HepG2 (cell line): Measurements from ENCODE around the gene PFN1. TPM values are rescaled to one million over a fixed set of nuclear protein-coding genes. Genes with fewer than 3 reads are reported as not detected.

Source experiments
- AHDC1 ChIP-seq: sonication (generic); formaldehyde crosslinking; IDR thresholded peaks from 2 replicates; pipeline ENCODE4 v1.5.1; 2020; ENCODE audit warnings: mild to moderate bottlenecking, missing genetic modification reagents, borderline replicate concordance
- CTCF ChIP-seq: sonication (generic); formaldehyde crosslinking; IDR thresholded peaks from 2 replicates; pipeline ENCODE4 v1.5.0; 2020; ENCODE audit warnings: mild to moderate bottlenecking, missing genetic modification reagents, moderate library complexity
- EED ChIP-seq: sonication (generic); formaldehyde crosslinking; IDR thresholded peaks from 2 replicates; pipeline ENCODE4 v1.5.0; 2020; ENCODE audit warnings: mild to moderate bottlenecking, missing genetic modification reagents
- FOXA3 ChIP-seq: IDR thresholded peaks from 2 replicates; pipeline ENCODE4 v1.6.1; 2016; ENCODE audit warnings: missing genetic modification reagents, missing compliant biosample characterization
- FOXJ3 ChIP-seq: sonication (generic); formaldehyde crosslinking; IDR thresholded peaks from 2 replicates; pipeline ENCODE4 v1.4.0; 2020; ENCODE audit warnings: missing genetic modification reagents, mild to moderate bottlenecking, borderline replicate concordance
- KMT2B ChIP-seq: IDR thresholded peaks from 2 replicates; pipeline ENCODE4 v1.6.1; 2016; ENCODE audit warnings: missing genetic modification reagents, missing compliant biosample characterization
- NAIF1 ChIP-seq: sonication (generic); formaldehyde crosslinking; IDR thresholded peaks from 2 replicates; pipeline ENCODE4 v1.5.0; 2020; ENCODE audit warnings: mild to moderate bottlenecking, missing genetic modification reagents, borderline replicate concordance
- NCOR1 ChIP-seq: fragments of 200-600 bp; sonication (generic); IDR thresholded peaks from 2 replicates; pipeline ENCODE4 v1.7.0; 2017; ENCODE audit warnings: antibody characterized with exemption, low read length, borderline replicate concordance
- PHF8 ChIP-seq: sonication (generic); formaldehyde crosslinking; IDR thresholded peaks from 2 replicates; pipeline ENCODE4 v1.5.0; 2020; ENCODE audit warnings: missing genetic modification reagents
- RARA ChIP-seq: IDR thresholded peaks from 2 replicates; pipeline ENCODE4 v1.6.1; 2016; ENCODE audit warnings: missing genetic modification reagents, missing compliant biosample characterization
- REPIN1 ChIP-seq: sonication (generic); formaldehyde crosslinking; IDR thresholded peaks from 2 replicates; pipeline ENCODE4 v1.8.0; 2022; ENCODE audit warnings: missing genetic modification reagents, low read depth, mild to moderate bottlenecking, borderline replicate concordance
- RFXANK ChIP-seq: IDR thresholded peaks from 2 replicates; pipeline ENCODE4 v1.6.1; 2016
- ZBTB49 ChIP-seq: sonication (generic); formaldehyde crosslinking; IDR thresholded peaks from 2 replicates; pipeline ENCODE4 v1.4.0; 2020; ENCODE audit warnings: missing genetic modification reagents, borderline replicate concordance
- ZBTB7A ChIP-seq: sonication (generic); formaldehyde crosslinking; IDR thresholded peaks from 2 replicates; pipeline ENCODE4 v1.8.0; 2022; ENCODE audit warnings: mild to moderate bottlenecking, missing genetic modification reagents
- ZBTB7B ChIP-seq: sonication (generic); formaldehyde crosslinking; IDR thresholded peaks from 2 replicates; pipeline ENCODE4 v1.4.0; 2020; ENCODE audit warnings: missing genetic modification reagents
- ZNF136 ChIP-seq: sonication (generic); formaldehyde crosslinking; IDR thresholded peaks from 2 replicates; pipeline ENCODE4 v1.8.1; 2022; ENCODE audit warnings: low read depth, mild to moderate bottlenecking, moderate library complexity, missing genetic modification reagents
- ZNF501 ChIP-seq: sonication (generic); formaldehyde crosslinking; IDR thresholded peaks from 2 replicates; pipeline ENCODE4 v1.5.1; 2020; ENCODE audit warnings: mild to moderate bottlenecking, moderate library complexity, missing genetic modification reagents
- ZNF639 ChIP-seq: conservative IDR thresholded peaks from 2 replicates; pipeline ENCODE4 v1.6.1; 2018; ENCODE audit warnings: missing genetic modification reagents
- ZNF782 ChIP-seq: sonication (generic); formaldehyde crosslinking; IDR thresholded peaks from 2 replicates; pipeline ENCODE4 v1.4.0; 2020; ENCODE audit warnings: missing genetic modification reagents, mild to moderate bottlenecking, borderline replicate concordance
- polyA plus RNA-seq, 8 experiments: library from polyadenylated mRNA; depleted of rRNA in 3 of 8; stranded (reverse) in 7 of 8; unstranded in 1 of 8; fragments of >200 nt; fragmentation: Illumina TruSeq in 4 of 8; extraction: Trizol in 4 of 8; gene quantifications; 2 replicates each; pipeline versions ENCODE4 v1.2.1 to v1.2.3, GENCODE V29; 2011 to 2016; ENCODE audit warnings: low read depth in 4 of 8, missing spikeins in 1 of 8, mixed read lengths in 1 of 8; ENCODE audit not compliant: insufficient read depth in 1 of 8
- total RNA-seq, 5 experiments: library from RNA; depleted of rRNA; stranded (reverse); fragments of >200 nt; fragmentation: Illumina TruSeq; extraction: Trizol; gene quantifications; 2 replicates each; pipeline ENCODE4 v1.2.3, GENCODE V29; 2016; ENCODE audit warnings: low read depth in 1 of 5

The PFN1 gene
- total and polyA plus RNA-seq, 2 of the 13 experiments (the other 11 are each of a cell fraction or from before 2014, with no cell fraction given) = 494 to 613 TPM

- peak; percentile 16; the same call in 1 of the 2 replicates for TF ChIP-seq CTCF (CRISPR knock-in tag)
- peak; percentile 62; the same call in 1 of the 2 replicates for TF ChIP-seq ZBTB7B (CRISPR knock-in tag)
- 0 out of 2 replicates have a peak, but pooled peaks have one; percentile 54 for TF ChIP-seq ZNF136 (CRISPR knock-in tag)
- peak; percentile 49; the same call in 1 of the 2 replicates for TF ChIP-seq ZBTB7A (CRISPR knock-in tag)
- TF ChIP-seq ZNF782 (CRISPR knock-in tag) = no peak
- TF ChIP-seq ZBTB49 (CRISPR knock-in tag) = peak; percentile 30; the same call in 1 of the 2 replicates
- TF ChIP-seq KMT2B (CRISPR knock-in tag) = peak; percentile 39; the same call in 1 of the 2 replicates
- TF ChIP-seq FOXJ3 (CRISPR knock-in tag) = no peak
- TF ChIP-seq PHF8 (CRISPR knock-in tag) = peak; percentile 41; the same call in 1 of the 2 replicates
- no peak for TF ChIP-seq NCOR1
- peak; percentile 40; the same call in 1 of the 2 replicates for TF ChIP-seq NAIF1 (CRISPR knock-in tag)
- TF ChIP-seq FOXA3 (CRISPR knock-in tag) = peak; percentile 37; the same call in 1 of the 2 replicates
- TF ChIP-seq AHDC1 (CRISPR knock-in tag) = peak; percentile 44; the same call in 1 of the 2 replicates
- TF ChIP-seq ZNF639 (CRISPR knock-in tag) = 0 out of 2 replicates have a peak, but pooled peaks have one; percentile 36
- TF ChIP-seq EED (CRISPR knock-in tag) = no peak
- TF ChIP-seq RARA (CRISPR knock-in tag) = peak; percentile 22; the same call in 1 of the 2 replicates
- TF ChIP-seq ZNF501 (CRISPR knock-in tag) = 0 out of 2 replicates have a peak, but pooled peaks have one; percentile 3
- 0 out of 2 replicates have a peak, but pooled peaks have one; percentile 45 for TF ChIP-seq RFXANK (CRISPR knock-in tag)
- TF ChIP-seq REPIN1 = peak; percentile 46; the same call in 1 of the 2 replicates
Measured at GRCh38 chr17:4908301-4908700, 40.0 kb downstream of the PFN1 start (continued).
